Measurements from ENCODE around the gene ERCC1.

Gene ERCC1

DNA sequence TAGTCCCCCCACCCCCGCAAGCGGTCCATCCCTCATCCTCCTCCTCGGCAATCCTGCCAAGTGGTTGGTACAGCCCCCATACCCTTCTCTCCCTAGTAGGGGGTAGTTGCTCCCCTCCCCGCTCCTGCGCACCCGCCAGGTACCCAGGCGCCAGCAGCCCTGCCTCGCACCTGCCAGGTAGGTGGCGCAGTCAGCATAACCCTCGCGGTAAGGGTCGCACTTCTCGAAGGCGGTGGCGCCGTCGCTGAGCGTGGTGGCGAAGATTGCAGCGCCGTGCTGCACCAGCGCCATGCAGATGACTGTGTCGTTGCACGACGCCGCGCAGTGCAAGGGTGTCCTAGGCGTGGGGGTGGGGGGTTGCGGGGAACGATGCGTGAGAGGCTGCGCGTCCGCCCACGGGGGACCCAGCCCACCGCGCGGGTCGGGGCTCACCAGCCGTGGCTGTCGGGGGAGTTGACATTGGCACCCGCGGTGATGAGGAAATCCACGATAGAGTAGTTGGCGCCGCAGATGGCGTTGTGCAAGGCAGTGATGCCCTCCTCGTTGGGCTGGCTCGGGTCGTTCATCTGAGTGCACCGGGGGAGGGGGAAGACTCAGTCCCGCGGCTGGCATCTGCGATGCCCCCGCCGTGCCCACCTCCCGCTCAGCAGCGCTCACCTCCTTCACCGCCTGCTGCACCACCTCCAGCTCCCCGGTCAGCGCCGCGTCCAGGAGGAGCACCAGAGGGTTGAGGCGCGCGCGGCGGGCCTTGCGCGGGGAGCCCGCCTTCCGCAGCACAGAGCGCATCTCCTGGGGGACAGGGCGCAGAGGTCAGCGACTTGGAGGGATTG, 38.1 kb downstream of the ERCC1 start:
- TF ChIP-seq CTCF (IDR thresholded peaks at IDR 0.05; ENCODE audit: insufficient read depth, low read length, poor library complexity, severe bottlenecking) = no peak
- Histone ChIP-seq H3K36me3 (ENCODE audit: control insufficient read depth, insufficient read depth, low read length) (no peaks in the 10 kb centered on the region), H3K4me3 (replicated peaks; ENCODE audit: low read depth, low read length) (no peak overlapping the region), H3K27me3 (replicated peaks; ENCODE audit: control insufficient read depth, insufficient read depth, low read length) (no peaks in the 10 kb centered on the region; the same call in 1 of the 2 replicates)
- DNase-seq (ENCODE audit: extremely low read depth, insufficient read length) = no peak

DNA sequence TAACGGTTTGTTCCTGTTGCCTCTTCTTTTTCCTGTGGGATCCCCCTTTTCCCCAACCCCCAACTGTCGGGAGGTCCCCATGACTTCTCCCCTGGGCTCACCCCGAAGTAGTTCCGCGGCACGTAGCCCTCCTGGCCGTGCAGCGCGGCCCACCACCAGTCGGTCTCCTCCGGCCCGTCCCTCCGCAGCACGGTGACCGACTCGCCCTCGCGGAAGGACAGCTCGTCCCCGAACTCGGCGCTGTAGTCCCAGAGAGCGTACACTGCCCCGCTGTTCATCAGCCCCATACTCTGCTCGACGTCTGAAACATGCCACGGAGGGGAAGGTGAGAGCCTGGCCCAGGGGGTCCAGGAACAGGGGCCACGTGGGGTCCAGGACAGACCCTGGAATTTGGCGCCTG, 41.3 kb downstream of the ERCC1 start:
- Histone ChIP-seq H3K27me3 (replicated peaks; ENCODE audit: control insufficient read depth, insufficient read depth, low read length) (no peaks in the 10 kb centered on the region; the same call in 1 of the 2 replicates), H3K4me3 (replicated peaks; ENCODE audit: low read depth, low read length) (no peak overlapping the region), H3K36me3 (ENCODE audit: control insufficient read depth, insufficient read depth, low read length) (no peaks in the 10 kb centered on the region)
- TF ChIP-seq CTCF (IDR thresholded peaks at IDR 0.05; ENCODE audit: insufficient read depth, low read length, poor library complexity, severe bottlenecking) = no peak
- no peak for DNase-seq (ENCODE audit: extremely low read depth, insufficient read length)

DNA sequence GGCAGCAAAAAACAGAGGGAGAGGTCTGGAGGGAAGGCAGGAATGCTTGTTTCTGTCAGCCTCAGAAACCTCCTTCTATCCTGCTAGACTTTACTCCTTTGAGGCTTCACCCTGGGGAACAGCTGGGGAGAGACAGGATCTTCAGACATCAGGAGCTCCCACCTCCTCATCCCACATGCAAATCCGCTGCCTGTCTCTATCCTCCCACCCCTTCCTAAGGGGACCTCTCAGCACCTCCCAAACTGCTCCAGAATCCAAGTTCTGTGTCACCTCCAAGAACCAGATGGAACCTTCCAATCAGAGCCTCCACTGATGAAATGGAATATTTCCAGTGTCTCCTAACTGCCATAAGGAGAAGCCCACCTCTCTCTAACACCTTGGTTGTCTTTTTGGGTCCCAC, 43.6 kb downstream of the ERCC1 start:
- Histone ChIP-seq H3K27me3 (replicated peaks; ENCODE audit: control insufficient read depth, insufficient read depth, low read length) (no peaks in the 10 kb centered on the region), H3K36me3 (ENCODE audit: control insufficient read depth, insufficient read depth, low read length) (no peaks in the 10 kb centered on the region), H3K4me3 (replicated peaks; ENCODE audit: low read depth, low read length) (no peak overlapping the region)
- no peak for TF ChIP-seq CTCF (IDR thresholded peaks at IDR 0.05; ENCODE audit: insufficient read depth, low read length, poor library complexity, severe bottlenecking)
- no peak for DNase-seq (ENCODE audit: extremely low read depth, insufficient read length)

- no peak for DNase-seq (ENCODE audit: extremely low read depth, insufficient read length)
- H3K36me3 ChIP-seq (ENCODE audit: control insufficient read depth, insufficient read depth, low read length) = no peaks in the 10 kb centered on the region
- no peaks in the 10 kb centered on the region for H3K27me3 ChIP-seq (replicated peaks; ENCODE audit: control insufficient read depth, insufficient read depth, low read length)
- no peak overlapping the region for H3K4me3 ChIP-seq (replicated peaks; ENCODE audit: low read depth, low read length)
- TF ChIP-seq CTCF (IDR thresholded peaks at IDR 0.05; ENCODE audit: insufficient read depth, low read length, poor library complexity, severe bottlenecking) = no peak
These were observed 47.5 kb downstream of the ERCC1 start for GRCh38 chr19:45376045-45376724.

GRCh38 chr19:45370410-45371204, 53.1 kb downstream of the ERCC1 start, which contains the start of gene ERCC2:
TSS of gene ERCC2 (minus strand) at chr19:45370573. CDS start at chr19:45370540, 33 bp downstream.
- no peak for TF ChIP-seq CTCF (IDR thresholded peaks at IDR 0.05; ENCODE audit: insufficient read depth, low read length, poor library complexity, severe bottlenecking)
- Histone ChIP-seq H3K36me3 (ENCODE audit: control insufficient read depth, insufficient read depth, low read length) (peaks cover 2% of the 10 kb centered on the region), H3K27me3 (replicated peaks; ENCODE audit: control insufficient read depth, insufficient read depth, low read length) (no peaks in the 10 kb centered on the region), H3K4me3 (replicated peaks; ENCODE audit: low read depth, low read length) (peak within 1 kb of the TSS; percentile 88)
- peak; percentile 96 for DNase-seq (ENCODE audit: extremely low read depth, insufficient read length)

All from GM06990 (cell line).